Esophagus squamous epithelium (tissue), 5 donors: ENCODE data around the gene NSMF. TPM values are rescaled to one million over a fixed set of nuclear protein-coding genes. Genes with fewer than 3 reads are reported as not detected.

ENCODE experiments used
- DNase-seq: peaks from one replicate; lab custom pipeline; 2025; lab: John Stamatoyannopoulos, UW
- H3K27ac ChIP-seq, 4 donors: fragments of 200-600 bp; sonication (generic); one replicate each; pipeline ENCODE4 v1.5.1; 2016 to 2019; ENCODE audit warnings: mild to moderate bottlenecking in 1 of 4
- H3K27me3 ChIP-seq, 4 donors: fragments of 200-600 bp; sonication (generic); 1 replicate in 3 of 4; 2 replicates in 1 of 4; pipeline versions ENCODE4 v1.5.1 to v1.6.0; 2017 to 2021; ENCODE audit warnings: antibody characterized with exemption in 1 of 4
- H3K36me3 ChIP-seq, 3 donors: fragments of 200-600 bp; sonication (generic); one replicate each; pipeline ENCODE4 v1.5.1; 2016 to 2019
- H3K4me1 ChIP-seq, 3 donors: fragments of 200-600 bp; sonication (generic); one replicate each; pipeline ENCODE4 v1.5.1; 2017 to 2019
- H3K4me3 ChIP-seq, 4 donors: fragments of 200-600 bp; sonication (generic); 1 replicate in 3 of 4; 2 replicates in 1 of 4; pipeline ENCODE4 v1.5.1; 2016 to 2019; ENCODE audit warnings: mild to moderate bottlenecking in 2 of 4, moderate library complexity in 1 of 4
- H3K9me3 ChIP-seq, 3 donors: fragments of 200-600 bp; sonication (generic); one replicate each; pipeline ENCODE4 v1.5.1; 2016 to 2019
- POLR2A ChIP-seq, 4 donors: fragments of 450-650 bp; IDR thresholded peaks; one replicate each; pipeline ENCODE4 v1.6.1; 2017; ENCODE audit warnings: antibody characterized with exemption in 4 of 4, mild to moderate bottlenecking in 4 of 4, moderate library complexity in 3 of 4
- WGBS, 2 donors: methylation state at CpG; one replicate each; pipeline ENCODE4 v1.1.5; 2018; 5-methylcytosine and 5-hydroxymethylcytosine counted together
- intact Hi-C: fragments of 100-400 bp; cut with DNase I; formaldehyde crosslinking; loops from one replicate; pipeline ENCODE4 v1.15.0; 2022
- total RNA-seq, 4 donors: library from RNA; depleted of rRNA; stranded (reverse); fragments of >200 nt; gene quantifications; one replicate each; pipeline ENCODE4 v1.1.0, GENCODE V29; 2016
- TF ChIP-seq, protein P1 (sequence below), 6 experiments: fragments of 450-650 bp in 4 of 6; fragments of 200-600 bp in 2 of 6; sonication (generic) in 2 of 6; IDR thresholded peaks; one replicate each; pipeline ENCODE4 v1.5.1; 2016 to 2019; ENCODE audit warnings: antibody characterized with exemption in 6 of 6, mild to moderate bottlenecking in 4 of 6, moderate library complexity in 4 of 6
- donor health status: DM: yes; HTN: yes; CAD: no.

Gene NSMF
- total RNA-seq, 4 donors from 2014 or later: 16.2 to 38.1 (median 20.6) TPM

DNA sequence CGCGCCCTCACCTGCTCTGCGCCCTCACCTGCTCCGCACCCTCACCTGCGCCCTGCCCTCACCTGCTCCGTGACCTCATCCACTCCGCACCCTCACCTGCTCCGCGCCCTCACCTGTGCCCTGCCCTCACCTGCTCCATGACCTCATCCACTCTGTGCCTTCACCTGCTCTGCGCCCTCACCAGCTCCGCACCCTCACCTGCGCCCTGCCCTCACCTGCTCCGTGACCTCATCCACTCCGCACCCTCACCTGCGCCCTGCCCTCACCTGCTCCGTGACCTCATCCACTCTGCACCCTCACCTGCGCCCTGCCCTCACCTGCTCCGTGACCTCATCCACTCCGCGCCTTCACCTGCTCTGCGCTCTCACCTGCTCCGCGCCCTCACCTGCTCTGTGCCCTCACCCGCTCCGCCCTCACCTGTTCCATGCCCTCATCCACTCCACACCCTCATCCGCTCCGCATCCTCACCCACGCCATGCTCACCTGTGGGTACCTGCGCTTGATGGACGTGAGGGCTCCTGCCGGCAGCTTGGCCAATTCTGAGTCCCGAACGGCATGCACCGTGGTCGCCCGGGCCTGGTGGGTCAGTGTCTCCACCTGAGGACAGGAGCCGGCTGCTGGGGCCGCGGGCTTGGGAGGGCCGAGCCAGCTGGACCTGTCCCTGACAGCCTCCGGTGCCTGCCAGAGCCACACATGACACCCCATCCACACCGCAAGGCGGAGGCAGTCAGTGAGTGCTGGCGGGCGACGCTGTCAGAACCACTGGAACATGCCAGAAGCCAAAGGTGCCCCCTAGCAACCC, 35.6 kb upstream of the NSMF start:
- H3K4me3 ChIP-seq: no peak overlapping the region
- WGBS, 2 donors: 94 to 96% methylated on average over 31 to 32 of the region's 46 CpGs
- no peaks in the 10 kb centered on the region for H3K4me1 ChIP-seq
- TF ChIP-seq POLR2A (IDR thresholded peaks at IDR 0.05): no peak
- TF ChIP-seq, protein P1, sequence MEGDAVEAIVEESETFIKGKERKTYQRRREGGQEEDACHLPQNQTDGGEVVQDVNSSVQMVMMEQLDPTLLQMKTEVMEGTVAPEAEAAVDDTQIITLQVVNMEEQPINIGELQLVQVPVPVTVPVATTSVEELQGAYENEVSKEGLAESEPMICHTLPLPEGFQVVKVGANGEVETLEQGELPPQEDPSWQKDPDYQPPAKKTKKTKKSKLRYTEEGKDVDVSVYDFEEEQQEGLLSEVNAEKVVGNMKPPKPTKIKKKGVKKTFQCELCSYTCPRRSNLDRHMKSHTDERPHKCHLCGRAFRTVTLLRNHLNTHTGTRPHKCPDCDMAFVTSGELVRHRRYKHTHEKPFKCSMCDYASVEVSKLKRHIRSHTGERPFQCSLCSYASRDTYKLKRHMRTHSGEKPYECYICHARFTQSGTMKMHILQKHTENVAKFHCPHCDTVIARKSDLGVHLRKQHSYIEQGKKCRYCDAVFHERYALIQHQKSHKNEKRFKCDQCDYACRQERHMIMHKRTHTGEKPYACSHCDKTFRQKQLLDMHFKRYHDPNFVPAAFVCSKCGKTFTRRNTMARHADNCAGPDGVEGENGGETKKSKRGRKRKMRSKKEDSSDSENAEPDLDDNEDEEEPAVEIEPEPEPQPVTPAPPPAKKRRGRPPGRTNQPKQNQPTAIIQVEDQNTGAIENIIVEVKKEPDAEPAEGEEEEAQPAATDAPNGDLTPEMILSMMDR (IDR thresholded peaks at IDR 0.05): no peak
- no peak for DNase-seq
- no peak overlapping the region for H3K27ac ChIP-seq
- no peaks in the 10 kb centered on the region for H3K27me3 ChIP-seq
- no peaks in the 10 kb centered on the region for H3K9me3 ChIP-seq
- H3K36me3 ChIP-seq: no peaks in the 10 kb centered on the region
- intact Hi-C loops: no loop called here

DNA sequence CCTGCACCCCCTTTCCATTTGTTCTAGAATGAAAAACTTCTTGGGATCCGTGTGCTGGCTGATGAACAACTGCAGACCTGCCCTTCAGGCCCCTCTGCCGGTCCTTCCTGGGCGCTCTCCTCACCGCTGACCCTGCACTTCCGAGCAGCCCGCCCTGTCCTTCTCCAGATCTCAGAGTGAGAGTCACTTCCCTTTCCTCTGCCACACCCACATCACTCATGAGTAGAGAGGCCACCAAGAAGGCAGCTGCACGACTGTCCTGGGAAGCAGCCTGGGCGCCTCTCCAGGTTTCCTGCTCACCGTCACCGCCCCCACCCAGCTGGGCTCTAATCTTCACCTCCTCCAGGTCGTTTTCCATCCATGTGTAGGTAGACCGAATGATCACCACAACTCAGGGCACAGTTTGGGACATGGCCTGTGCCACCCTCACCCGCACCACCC, 35.0 kb upstream of the NSMF start:
- Histone ChIP-seq H3K27me3 (no peaks in the 10 kb centered on the region), H3K4me3 (no peak overlapping the region), H3K36me3 (no peaks in the 10 kb centered on the region), H3K9me3 (no peaks in the 10 kb centered on the region), H3K27ac (no peak overlapping the region), H3K4me1 (no peaks in the 10 kb centered on the region)
- TF ChIP-seq, protein P1 (IDR thresholded peaks at IDR 0.05): no peak
- WGBS, 2 donors: 66 to 70% methylated on average over 7 to 11 of the region's 13 CpGs
- no peak for DNase-seq
- intact Hi-C loops: no loop called here

DNA sequence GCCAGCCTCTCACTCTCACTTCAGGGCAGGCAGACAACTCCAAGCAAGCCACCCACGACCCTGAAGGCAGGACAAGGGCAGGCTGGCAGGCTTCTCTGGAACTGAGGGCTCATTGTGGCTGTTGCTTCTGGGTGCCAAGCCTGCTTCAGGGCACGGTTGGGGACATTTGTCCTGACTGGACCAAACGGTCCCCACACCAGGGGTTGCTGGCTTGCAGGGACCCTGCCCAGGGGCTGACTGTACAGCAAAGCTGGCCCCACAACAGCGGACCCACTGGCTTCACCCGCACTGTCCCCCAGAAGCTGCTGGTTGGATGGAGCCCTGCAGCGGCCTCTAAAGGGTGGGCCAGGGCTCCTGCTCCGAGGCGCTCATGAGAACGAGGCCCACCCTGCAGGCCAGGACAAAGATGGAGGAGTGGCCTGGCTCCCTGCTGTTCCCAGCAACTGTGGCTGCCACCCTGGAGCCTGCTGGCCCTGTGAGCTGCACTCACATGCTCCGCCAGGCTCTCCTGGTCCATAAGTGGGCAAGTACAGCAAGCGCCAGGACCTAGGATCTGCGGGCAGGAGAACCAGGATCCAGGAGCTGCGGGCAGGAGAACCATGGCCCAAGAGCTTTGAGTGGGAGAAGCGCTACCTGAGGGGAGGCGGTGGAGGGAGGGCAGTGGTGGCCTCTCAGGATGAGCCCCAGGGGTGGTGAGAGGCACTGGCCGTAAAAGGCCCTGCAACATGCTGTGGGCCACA, 34.4 kb upstream of the NSMF start:
- H3K27me3 ChIP-seq: no peaks in the 10 kb centered on the region
- no peak for TF ChIP-seq POLR2A (IDR thresholded peaks at IDR 0.05)
- TF ChIP-seq, protein P1 (IDR thresholded peaks at IDR 0.05): no peak
- 93 to 95% methylated on average over 4 to 5 of the region's 16 CpGs for WGBS, 2 donors
- intact Hi-C loops: no loop called here
- no peaks in the 10 kb centered on the region for H3K4me1 ChIP-seq
- H3K4me3 ChIP-seq: no peak overlapping the region
- H3K27ac ChIP-seq: no peak overlapping the region
- H3K36me3 ChIP-seq: no peaks in the 10 kb centered on the region
- no peak for DNase-seq
- H3K9me3 ChIP-seq: no peaks in the 10 kb centered on the region

DNA sequence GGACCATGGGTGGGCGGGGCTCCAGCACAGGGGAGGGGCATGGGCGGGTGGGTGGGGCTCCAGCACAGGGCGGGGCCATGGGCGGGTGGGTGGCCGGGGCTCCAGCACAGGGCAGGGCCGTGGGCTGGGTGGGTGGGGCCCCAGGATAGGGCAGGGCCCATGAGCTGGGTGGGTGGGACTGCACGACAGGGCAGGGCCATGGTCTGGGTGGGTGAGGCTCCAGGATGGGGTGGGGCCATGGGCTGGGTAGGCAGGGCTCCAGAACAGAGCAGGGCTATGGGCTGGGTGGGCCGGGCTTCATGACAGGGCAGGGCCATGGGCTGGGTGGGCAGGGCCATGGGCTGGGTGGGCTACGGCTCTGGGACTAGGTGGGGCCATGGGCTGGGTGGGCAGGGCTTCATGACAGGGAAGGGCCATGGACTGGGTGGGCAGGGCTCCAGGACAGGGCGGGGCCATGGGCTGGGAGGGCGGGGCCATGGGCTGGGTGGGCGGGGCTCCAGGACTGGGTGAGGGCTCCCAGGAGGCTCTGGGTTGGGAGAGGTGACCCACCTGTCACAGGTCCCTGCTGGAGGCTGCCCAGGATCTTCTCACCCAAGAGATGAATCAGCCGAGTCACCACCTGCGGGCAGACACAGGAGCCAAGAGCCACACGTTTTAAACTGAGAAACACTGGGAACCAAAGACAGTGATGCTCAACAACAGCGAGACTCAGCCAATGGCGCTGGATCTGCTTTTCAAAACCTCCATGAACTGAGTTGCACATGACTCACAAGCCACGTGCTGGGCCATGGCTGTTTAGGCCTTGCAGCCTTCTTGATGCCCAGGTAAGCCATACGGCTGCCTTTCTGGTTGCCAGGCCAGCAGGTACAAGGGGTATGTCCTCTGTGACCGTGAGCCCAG, 33.6 kb upstream of the NSMF start:
- no peak overlapping the region for H3K4me3 ChIP-seq
- no peak for DNase-seq
- TF ChIP-seq, protein P1 (IDR thresholded peaks at IDR 0.05): no peak
- TF ChIP-seq POLR2A (IDR thresholded peaks at IDR 0.05): no peak
- no peak overlapping the region for H3K27ac ChIP-seq
- WGBS, 2 donors: 67 to 80% methylated on average over 1 of the region's 20 CpGs
- H3K27me3 ChIP-seq: no peaks in the 10 kb centered on the region
- H3K36me3 ChIP-seq: no peaks in the 10 kb centered on the region
- intact Hi-C loops: no loop called here
- no peaks in the 10 kb centered on the region for H3K4me1 ChIP-seq
- H3K9me3 ChIP-seq: no peaks in the 10 kb centered on the region
